Mucosa of descending colon (tissue), 3 donors: ENCODE results near the gene PGGT1B. TPM values are rescaled to one million over a fixed set of nuclear protein-coding genes. Genes with fewer than 3 reads are reported as not detected.

ENCODE experiments used
- ATAC-seq: fragments of 200-7000 bp; cut with Tn5 transposase; one replicate; pipeline ENCODE4 v1.9.1; 2020; ENCODE audit warnings: mild to moderate bottlenecking, moderate library complexity
- DNase-seq, 3 donors: peaks; one replicate each; pipeline ENCODE4 v3.0.0-alpha.2; 2020
- H3K36me3 ChIP-seq: fragments of 200-600 bp; one replicate; pipeline ENCODE4 v1.8.0; 2021; ENCODE audit warnings: low read depth, mild to moderate bottlenecking
- H3K4me1 ChIP-seq: fragments of 200-600 bp; one replicate; pipeline ENCODE4 v1.8.0; 2021; ENCODE audit warnings: low read depth, mild to moderate bottlenecking
- H3K4me3 ChIP-seq: fragments of 200-600 bp; one replicate; pipeline ENCODE4 v1.8.0; 2021; ENCODE audit warnings: mild to moderate bottlenecking
- H3K9me3 ChIP-seq: fragments of 200-600 bp; one replicate; pipeline ENCODE4 v1.8.0; 2021; ENCODE audit warnings: mild to moderate bottlenecking
- intact Hi-C, 2 donors: fragments of 100-400 bp; cut with DNase I in 1 of 2; cut with micrococcal nuclease in 1 of 2; formaldehyde crosslinking; loops; one replicate each; pipeline versions ENCODE4 v1.11.0 to v1.11.1; 2022; cut with DNase I, micrococcal nuclease
- total RNA-seq, 3 donors: library from RNA; stranded (reverse); fragmentation: NEBNext Ultra II Directional in 2 of 3; extraction: Animal tissue kit (Norgen Biotek cat#: 25700) in 2 of 3; gene quantifications; one replicate each; pipeline versions ENCODE4 v1.2.1 to v1.2.4, GENCODE V29; 2021 to 2023
- TF ChIP-seq, protein P1 (sequence below): fragments of 200-600 bp; IDR thresholded peaks from one replicate; pipeline ENCODE4 v1.8.0; 2022; ENCODE audit warnings: antibody characterized with exemption, mild to moderate bottlenecking
- donor health status: DM: no; HTN: no; CAD: no; lungs with moderate emphysema.
- donor health status: DM: no; HTN: no; CAD: no.
- donor health status: DM: no; HTN: yes; CAD: no.

PGGT1B gene
- total RNA-seq, 3 donors from 2014 or later: 62.1 to 75.8 (median 72.6) TPM

DNA sequence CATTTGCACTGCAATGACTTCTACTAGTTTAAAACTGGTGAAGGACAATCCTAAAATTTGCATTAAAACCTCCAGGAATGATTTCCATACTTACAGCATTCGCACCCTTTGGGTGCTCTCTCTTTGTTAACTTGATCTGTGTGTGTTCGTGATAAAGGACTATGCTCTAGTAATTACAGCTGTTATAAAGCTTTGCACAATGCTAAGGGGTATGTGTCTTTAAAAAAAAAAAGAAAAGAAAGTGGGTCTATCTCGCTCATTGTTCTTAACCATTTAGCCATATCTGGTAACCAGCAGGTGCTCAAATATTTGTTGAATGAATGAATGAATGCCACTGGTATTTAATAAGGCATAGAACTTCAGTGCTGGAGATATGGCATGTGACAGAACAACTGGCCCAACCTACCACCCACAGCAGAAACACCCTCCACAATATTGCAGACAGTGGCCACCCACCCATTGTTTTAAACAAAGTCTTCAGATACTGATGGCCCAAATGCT lies 101.7 kb downstream of the PGGT1B start:
- peaks cover 6% of the 10 kb centered on the region for H3K9me3 ChIP-seq
- intact Hi-C loops: no loop called here
- no peaks in the 10 kb centered on the region for H3K4me1 ChIP-seq
- H3K4me3 ChIP-seq: no peak overlapping the region
- H3K36me3 ChIP-seq: no peaks in the 10 kb centered on the region
- DNase-seq (no peak), ATAC-seq (no peak)
- TF ChIP-seq, protein P1, sequence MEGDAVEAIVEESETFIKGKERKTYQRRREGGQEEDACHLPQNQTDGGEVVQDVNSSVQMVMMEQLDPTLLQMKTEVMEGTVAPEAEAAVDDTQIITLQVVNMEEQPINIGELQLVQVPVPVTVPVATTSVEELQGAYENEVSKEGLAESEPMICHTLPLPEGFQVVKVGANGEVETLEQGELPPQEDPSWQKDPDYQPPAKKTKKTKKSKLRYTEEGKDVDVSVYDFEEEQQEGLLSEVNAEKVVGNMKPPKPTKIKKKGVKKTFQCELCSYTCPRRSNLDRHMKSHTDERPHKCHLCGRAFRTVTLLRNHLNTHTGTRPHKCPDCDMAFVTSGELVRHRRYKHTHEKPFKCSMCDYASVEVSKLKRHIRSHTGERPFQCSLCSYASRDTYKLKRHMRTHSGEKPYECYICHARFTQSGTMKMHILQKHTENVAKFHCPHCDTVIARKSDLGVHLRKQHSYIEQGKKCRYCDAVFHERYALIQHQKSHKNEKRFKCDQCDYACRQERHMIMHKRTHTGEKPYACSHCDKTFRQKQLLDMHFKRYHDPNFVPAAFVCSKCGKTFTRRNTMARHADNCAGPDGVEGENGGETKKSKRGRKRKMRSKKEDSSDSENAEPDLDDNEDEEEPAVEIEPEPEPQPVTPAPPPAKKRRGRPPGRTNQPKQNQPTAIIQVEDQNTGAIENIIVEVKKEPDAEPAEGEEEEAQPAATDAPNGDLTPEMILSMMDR: no peak

Other genes with a start within 250 kb of the PGGT1B start
- 10 to 100 TPM; 20.6 to 45.7 (median 27.1) TPM for gene TRIM36, start 93.0 kb downstream of the PGGT1B start, total RNA-seq
- 10 to 100 TPM in 1 of 3 donors, 1 to 10 TPM in 2; 9.1 to 11.5 (median 9.2) TPM for gene CCDC112, start 33.8 kb upstream of the PGGT1B start, total RNA-seq